H7 (cell line): ENCODE results near the gene MTF1. TPM values are rescaled to one million over a fixed set of nuclear protein-coding genes. Genes with fewer than 3 reads are reported as not detected.

ENCODE experiments used
- DNase-seq: peaks from one replicate; pipeline ENCODE4 v3.0.0; 2012
- H3K27me3 ChIP-seq: 2 replicates; pipeline ENCODE4 v1.6.0; 2011; ENCODE audit warnings: mild to moderate bottlenecking, low read length; ENCODE audit not compliant: control insufficient read depth, insufficient read depth
- H3K36me3 ChIP-seq: replicated peaks from 2 replicates; pipeline ENCODE4 v1.5.1; 2011; ENCODE audit warnings: low read length; ENCODE audit not compliant: control insufficient read depth, insufficient read depth
- H3K4me3 ChIP-seq: 2 replicates; pipeline ENCODE4 v1.5.1; 2011; ENCODE audit warnings: low read depth, mild to moderate bottlenecking, control low read depth, low read length, moderate library complexity; ENCODE audit not compliant: insufficient read depth
- total RNA-seq: library from RNA; depleted of rRNA; stranded (reverse); fragments of >200 nt; shearing (Covaris generic); gene quantifications from 2 replicates; pipeline ENCODE4 v1.2.3, GENCODE V29; 2014

Gene MTF1
- total RNA-seq, 1 experiment from 2014 or later, result 2.7 TPM

DNA sequence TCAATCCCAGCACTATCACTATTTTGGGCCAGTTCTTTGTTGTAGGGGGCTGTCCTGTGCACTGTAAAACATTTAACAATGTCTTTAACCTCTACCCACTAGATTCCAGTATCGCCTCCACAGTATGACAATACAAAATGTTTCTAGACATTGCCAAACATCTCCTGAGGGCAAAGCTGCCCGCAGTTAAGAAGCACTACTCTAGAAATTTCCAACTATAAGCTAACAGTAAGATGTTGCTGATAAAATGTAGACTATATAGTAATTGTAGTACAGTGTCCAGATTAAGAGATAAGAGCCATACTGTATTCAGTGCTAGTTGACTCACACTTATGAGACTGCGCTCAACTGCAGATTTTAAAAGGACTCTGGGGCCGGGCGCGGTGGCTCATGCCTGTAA is 5.0 kb downstream of the MTF1 start:
- H3K36me3 ChIP-seq, result peaks cover 6% of the 10 kb centered on the region

GRCh38 chr1:37853157-37853556 is 6.2 kb downstream of the MTF1 start:
- H3K27me3 ChIP-seq, result no peaks in the 10 kb centered on the region
- H3K4me3 ChIP-seq, result no peak overlapping the region
- H3K36me3 ChIP-seq, result peaks cover 6% of the 10 kb centered on the region
- DNase-seq, result no peak

More for the DNA sequence above, 5.0 kb downstream of the MTF1 start:
- no peak for DNase-seq
- Histone ChIP-seq H3K4me3 (no peak overlapping the region), H3K27me3 (no peaks in the 10 kb centered on the region)

DNA sequence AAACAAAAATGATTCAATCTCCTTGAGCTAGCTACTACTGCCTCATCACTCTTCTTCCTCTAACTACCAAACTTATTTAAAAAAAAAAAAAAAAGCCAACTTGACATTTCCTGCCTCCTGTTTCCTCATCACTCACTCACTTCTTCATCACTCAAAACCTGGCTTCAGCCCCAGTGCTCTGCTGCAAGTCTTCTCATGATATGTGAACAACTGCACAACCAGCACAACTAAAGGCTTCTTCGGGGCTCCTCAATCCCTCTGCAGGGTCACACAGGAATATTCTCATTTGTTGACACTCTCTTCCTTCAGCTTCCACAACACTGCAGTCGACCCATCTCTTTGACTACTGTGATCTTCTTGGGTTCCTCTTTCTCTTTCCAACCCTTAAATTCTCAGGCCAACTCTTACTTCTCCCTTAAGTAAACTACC is 7.6 kb downstream of the MTF1 start:
- no peaks in the 10 kb centered on the region for H3K27me3 ChIP-seq
- no peak overlapping the region for H3K4me3 ChIP-seq
- H3K36me3 ChIP-seq, result peaks cover 4% of the 10 kb centered on the region
- DNase-seq, result no peak

DNA sequence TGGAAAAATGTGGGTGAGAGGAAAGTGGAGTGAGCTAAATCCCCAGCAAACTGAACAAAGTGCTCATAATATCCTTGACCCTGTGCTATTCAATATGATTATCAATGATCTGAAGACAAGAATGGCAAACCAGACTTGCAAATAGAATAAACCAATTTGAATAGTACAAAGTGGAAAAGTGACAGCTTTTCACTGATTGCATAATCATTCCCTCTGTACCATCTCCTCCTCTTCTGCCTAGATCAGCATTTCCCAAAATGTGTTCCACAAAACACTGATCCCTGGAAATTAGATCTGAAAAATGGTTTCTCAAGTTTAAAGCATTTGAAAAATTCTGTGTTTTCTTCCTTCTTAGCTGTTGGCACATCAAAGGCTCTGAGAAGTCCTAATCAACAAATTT is 8.1 kb downstream of the MTF1 start:
- no peak for DNase-seq
- Histone ChIP-seq H3K27me3 (no peaks in the 10 kb centered on the region), H3K36me3 (peaks cover 4% of the 10 kb centered on the region)

GRCh38 chr1:37850352-37850955 is 8.9 kb downstream of the MTF1 start:
- H3K27me3 ChIP-seq, result no peaks in the 10 kb centered on the region
- no peak overlapping the region for H3K4me3 ChIP-seq
- peaks cover 4% of the 10 kb centered on the region for H3K36me3 ChIP-seq
- DNase-seq, result no peak

More for the DNA sequence above, 8.1 kb downstream of the MTF1 start:
- no peak overlapping the region for H3K4me3 ChIP-seq

- no peaks in the 10 kb centered on the region for H3K27me3 ChIP-seq
- no peak for DNase-seq
- H3K36me3 ChIP-seq, result no peaks in the 10 kb centered on the region
- no peak overlapping the region for H3K4me3 ChIP-seq
These were observed 9.9 kb downstream of the MTF1 start for GRCh38 chr1:37849480-37849879.

- no peak overlapping the region for H3K4me3 ChIP-seq
- no peak for DNase-seq
- H3K36me3 ChIP-seq, result no peaks in the 10 kb centered on the region
- H3K27me3 ChIP-seq, result no peaks in the 10 kb centered on the region
These were observed 12.6 kb downstream of the MTF1 start for GRCh38 chr1:37846647-37847339.

DNA sequence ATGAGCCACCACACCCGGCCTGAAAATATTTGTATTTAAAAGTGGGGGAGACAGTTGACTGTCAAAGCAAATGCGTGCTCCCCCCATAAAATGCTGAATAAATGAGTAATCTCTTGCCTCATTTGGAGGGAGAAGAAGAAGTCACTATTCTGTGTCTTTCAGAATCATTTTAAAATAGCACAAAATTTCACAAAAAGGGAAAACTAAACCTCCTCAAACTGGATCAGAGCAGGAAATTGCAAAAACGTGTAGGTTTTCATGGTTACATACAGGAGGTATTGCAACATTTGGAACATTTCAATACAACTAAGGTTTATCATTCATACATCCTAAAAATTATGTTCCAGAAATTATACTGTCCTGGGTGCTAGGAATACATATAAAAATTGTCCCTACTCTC is 13.6 kb downstream of the MTF1 start:
- H3K36me3 ChIP-seq, result no peaks in the 10 kb centered on the region
- no peak for DNase-seq
- H3K4me3 ChIP-seq, result no peak overlapping the region
- H3K27me3 ChIP-seq, result no peaks in the 10 kb centered on the region

DNA sequence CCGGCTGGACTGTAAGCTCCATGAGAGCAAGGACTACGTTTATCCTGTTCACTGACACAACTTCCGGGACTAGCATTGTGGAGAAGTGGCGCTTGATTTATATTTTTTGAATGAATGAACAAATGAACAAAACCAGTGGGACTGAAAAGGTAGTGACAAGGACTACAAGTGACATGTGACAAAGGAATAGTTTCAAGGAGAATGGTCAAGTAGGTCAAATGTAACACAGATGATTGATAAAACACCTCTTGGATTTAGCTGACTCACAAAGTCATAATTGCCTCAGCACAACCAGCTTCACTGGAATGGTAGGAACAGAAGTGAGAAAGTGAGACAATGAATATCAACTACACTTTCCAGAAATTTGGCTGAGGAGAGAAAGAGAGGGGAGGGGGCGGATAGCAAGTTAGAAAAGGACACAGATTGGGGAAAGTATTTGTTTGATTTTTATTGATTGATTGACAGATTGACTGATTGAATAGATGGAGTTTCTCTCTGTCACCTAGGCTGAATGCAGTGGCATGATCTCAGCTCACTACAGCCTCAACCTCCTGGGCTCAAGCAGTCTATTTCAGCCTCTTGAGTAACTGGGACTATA is 14.2 kb downstream of the MTF1 start:
- H3K36me3 ChIP-seq, result no peaks in the 10 kb centered on the region
- no peak for DNase-seq
- H3K27me3 ChIP-seq, result no peaks in the 10 kb centered on the region
- H3K4me3 ChIP-seq, result no peak overlapping the region

DNA sequence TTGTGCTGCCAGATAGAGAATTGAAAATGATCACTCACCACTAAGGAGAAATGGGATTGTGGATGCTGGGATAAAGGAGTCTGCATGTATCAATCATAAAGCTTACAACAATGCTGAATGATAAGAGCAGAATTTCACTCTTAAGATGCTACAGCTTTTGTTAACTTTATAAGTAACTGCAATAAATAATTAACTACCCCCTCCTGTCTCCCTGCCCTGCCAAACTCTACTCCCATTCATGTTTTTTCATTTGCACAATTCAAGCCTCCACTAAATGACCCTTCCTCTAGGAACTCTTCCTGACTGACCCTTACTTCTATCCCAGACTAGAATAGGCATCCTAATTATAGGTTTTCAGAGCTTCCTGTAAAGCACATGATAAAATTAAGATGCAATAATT is 14.9 kb downstream of the MTF1 start:
- peaks cover 3% of the 10 kb centered on the region for H3K36me3 ChIP-seq
- no peak overlapping the region for H3K4me3 ChIP-seq
- DNase-seq, result no peak
- no peaks in the 10 kb centered on the region for H3K27me3 ChIP-seq

DNA sequence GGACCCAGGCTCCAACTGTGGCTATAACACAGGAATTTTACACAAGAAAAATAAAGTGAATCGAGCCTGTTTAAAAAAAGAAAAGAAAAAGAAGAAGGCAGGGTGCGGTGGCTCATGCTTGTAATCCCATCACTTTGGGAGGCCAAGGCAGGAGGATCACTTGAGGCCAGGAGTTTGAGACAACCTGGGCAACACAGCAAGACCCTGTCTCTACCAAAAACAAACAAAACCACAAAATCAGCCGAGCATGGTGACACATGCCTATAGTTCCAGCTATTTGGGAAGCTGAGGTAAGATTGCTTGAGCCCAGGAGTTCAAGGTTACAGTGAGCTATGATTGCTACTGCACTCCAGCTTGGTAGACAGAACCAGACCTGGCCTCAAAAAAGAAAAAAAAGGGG is 17.7 kb downstream of the MTF1 start:
- Histone ChIP-seq H3K27me3 (no peaks in the 10 kb centered on the region), H3K36me3 (peaks cover 3% of the 10 kb centered on the region)

DNA sequence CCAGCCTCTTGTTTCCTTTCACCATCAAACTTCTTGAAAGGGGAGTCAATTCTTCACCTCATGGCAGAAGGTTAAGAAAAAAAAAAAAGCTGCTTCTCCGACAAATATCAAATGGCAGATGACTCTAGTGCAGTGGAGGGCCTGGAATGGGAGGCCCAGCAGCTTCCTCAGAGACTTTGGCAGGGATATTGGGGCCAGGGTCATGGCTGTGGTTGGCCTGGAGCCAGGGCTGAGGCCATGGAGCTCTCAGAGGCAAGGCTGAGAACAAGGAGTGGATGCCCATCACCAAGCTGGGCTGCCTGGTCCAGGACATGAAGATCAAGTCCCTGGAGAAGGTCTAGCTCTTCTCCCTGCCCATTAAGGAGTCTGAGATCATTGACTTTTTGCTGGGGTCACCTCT is 18.7 kb downstream of the MTF1 start:
- H3K36me3 ChIP-seq, result peaks cover 3% of the 10 kb centered on the region
- H3K27me3 ChIP-seq, result no peaks in the 10 kb centered on the region
- H3K4me3 ChIP-seq, result no peak overlapping the region
- no peak for DNase-seq

More for the DNA sequence above, 17.7 kb downstream of the MTF1 start:
- no peak for DNase-seq
- no peak overlapping the region for H3K4me3 ChIP-seq

DNA sequence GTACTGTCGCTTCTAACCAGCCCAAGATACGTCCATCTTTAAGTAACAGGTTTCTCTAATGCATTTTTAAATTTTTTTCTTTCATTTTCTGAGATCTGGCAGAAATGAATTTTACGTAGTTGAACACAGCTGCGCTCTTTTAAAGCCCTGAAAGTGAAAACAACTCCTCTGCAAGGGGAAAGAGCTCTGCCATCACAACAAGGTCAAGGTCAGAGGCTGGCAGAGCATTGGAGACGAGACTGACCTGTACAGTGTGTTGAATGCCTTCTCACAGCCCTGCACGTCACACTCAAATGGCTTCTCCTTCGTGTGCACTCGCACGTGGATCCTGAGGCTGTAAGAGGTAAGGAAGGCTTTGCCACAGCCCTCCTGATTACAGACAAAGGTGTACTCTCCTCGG is 19.7 kb downstream of the MTF1 start:
- DNase-seq, result no peak
- Histone ChIP-seq H3K36me3 (peaks cover 7% of the 10 kb centered on the region), H3K27me3 (no peaks in the 10 kb centered on the region), H3K4me3 (no peak overlapping the region)

- Histone ChIP-seq H3K36me3 (peaks cover 8% of the 10 kb centered on the region), H3K27me3 (no peaks in the 10 kb centered on the region), H3K4me3 (no peak overlapping the region)
- DNase-seq, result no peak
These were observed 22.6 kb downstream of the MTF1 start for GRCh38 chr1:37836788-37837187.

DNA sequence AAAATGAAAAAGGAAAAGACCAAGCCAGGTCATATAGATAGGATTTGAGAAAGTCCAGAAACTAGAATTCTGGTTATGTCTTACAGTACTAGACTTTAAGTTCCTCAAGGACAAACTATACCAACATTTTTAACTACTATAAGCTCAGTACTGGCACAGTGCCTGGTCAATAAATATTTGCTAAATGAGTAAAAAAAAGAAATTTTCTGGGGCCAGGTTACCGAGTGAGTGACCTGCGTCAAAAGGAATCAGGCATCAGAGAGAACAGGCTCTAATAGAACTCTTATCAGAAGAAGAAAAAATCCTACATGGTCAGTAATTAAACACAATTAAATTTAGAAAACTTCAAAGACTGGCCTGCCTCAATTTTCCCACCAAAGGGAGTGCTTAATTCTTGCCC is 27.6 kb downstream of the MTF1 start:
- H3K27me3 ChIP-seq, result no peaks in the 10 kb centered on the region
- H3K4me3 ChIP-seq, result no peak overlapping the region
- no peak for DNase-seq
- H3K36me3 ChIP-seq, result peaks cover 4% of the 10 kb centered on the region
